Activated CD4-positive, alpha-beta T cell treated with anti-CD3 and anti-CD28 coated beads, Interleukin-2, amount 50 U/mL, for 48 hours (primary cell): Measurements from ENCODE around the gene RAPGEF2.

Source experiments
- DNase-seq, 2 experiments: peaks; one replicate each; pipeline ENCODE4 v3.0.0-alpha.2; 2020

The RAPGEF2 gene

DNA sequence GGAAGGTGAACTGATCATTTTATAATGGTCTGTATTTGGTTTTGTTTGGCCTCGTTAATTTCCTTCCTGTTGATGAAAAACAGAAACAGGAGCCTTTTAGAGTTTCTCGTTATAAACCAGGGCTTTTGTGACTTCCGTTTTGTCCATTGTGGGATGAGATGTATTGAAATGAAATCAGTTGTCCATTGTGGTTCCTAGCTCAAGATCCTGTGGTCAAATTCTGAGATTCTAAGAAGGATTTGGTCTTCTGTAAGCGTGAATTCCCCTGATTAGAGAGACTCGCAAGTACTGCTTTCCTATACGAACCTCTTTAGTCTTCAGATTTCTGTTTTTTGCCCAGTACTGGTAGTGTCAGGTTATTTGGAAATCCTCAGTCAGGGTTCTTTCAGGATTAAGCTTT, 101.7 kb downstream of the RAPGEF2 start:
- DNase-seq, result no peak

DNA sequence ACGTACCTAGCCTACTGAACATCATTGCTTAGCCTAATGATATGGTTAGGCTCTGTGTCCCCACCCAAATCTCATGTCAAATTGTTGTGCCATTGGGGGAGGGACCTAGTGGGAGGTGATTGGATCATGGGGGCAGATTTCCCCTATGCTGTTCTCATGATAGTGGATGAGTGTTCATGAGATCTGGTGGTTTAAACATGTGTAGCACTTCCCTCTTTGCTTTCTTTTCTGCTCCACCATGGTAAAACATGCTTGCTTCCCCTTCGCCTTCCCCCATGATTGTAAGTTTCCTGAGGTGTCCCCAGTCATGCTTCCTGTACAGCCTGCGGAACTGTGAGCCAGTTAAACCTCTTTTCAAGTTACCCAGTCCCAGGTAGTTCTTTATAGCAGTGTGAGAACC, 102.6 kb downstream of the RAPGEF2 start:
- DNase-seq, result no peak

DNA sequence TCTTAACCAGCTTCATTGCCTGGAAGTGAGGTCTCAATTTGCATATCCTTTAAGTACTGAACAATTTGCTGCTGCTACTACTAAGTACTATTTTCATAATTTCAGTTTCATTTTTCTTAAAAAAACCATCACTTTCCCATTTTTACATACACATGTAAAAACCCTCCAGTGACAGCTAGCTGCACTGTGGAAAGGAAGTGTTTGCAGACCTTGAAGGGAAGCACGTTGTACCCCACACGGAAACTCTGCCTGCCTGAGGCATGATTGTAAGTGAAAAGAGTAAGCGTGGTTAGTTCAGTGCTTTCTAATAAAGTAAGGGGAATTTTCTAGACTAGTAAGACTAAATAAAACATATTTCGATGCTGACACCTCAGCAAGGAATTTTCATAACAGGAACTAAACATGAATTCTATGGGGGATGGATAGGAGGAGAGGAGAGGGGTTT, 103.6 kb downstream of the RAPGEF2 start:
- DNase-seq, result peak; percentile 59 to 70

DNA sequence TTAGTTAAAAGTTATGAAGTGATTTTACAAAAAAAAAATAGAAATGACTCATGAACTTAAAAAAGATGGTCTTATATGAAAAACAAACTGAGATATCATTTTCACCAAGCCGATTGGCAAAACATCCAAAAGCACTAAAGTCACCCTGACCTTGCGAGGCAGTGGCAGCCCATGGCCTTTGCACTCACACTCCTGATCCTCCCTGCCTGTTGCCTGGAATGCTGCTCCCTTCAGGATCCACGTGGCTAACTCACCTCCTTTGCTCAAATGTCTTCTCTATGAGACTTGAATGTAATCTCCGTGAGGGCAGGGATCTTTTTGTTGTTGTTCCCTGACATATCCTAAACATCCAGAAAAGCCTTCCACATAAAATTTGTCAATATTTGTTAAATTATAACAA, 106.4 kb downstream of the RAPGEF2 start:
- DNase-seq, result no peak

DNA sequence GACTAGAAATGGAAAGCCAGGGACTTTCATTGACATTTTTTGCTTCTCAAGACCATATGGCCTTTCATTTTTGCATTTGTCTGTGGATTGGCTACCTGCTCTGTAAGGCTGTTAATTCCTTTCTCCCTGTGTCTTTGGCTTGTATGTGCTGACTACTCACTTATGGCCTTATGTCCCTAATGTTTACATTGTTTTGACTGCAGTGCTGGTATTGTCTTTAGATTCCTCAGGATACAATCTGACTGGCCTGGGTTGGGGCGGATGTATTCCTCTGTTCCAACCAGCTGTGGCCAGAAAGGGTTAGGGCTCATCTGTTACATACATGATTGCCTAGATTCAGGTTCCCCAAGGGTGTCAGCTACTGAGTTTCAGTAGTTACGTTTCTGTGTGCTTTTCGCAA, 108.1 kb downstream of the RAPGEF2 start:
- no peak for DNase-seq

DNA sequence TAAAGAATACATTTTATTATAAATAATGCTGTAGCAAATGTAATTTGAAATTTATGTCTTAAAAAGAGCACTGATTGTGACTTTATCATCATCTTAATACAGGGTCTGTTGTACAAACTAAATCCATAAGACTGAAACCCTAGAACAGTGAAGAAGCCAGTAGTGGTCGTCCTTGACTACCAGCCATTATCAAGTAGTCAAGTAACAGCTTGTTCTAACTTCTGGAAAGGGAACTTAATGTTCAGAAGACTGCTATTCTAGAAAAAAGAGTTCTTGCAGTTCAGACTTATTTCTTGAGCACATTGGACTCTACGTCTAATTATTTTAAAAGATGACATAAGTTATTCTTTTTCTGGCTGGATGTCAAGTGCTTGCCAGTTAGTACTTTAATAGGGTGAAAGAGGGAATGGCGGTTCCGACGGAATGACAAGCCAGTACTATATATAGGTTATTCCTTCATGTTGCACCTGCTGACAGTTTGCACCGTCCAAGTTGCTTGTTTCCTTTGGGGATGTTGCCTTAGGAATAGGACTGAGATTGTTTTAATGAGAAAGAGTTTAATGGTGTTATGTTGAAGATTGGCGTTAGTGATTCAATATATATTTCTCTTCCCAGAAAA, 109.9 kb downstream of the RAPGEF2 start:
- no peak for DNase-seq

DNA sequence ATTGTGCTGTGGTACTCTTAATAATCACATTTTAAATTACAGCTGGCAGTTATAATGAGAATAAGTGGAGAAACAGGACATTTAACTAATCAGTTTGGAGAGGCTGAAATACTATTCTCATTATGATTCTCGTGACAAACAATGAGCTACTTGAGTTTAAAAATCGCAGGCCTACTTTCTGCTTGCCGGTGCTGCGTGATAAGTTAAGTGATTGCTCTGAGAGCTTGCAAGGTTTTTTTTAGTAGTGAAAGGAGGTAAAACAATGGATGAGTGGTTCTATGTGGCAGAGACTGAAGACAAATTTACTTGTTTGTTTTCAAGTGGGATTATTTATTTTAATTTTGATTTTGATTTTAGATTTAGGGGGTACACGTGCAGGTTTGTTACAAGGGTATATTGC, 114.0 kb downstream of the RAPGEF2 start:
- no peak for DNase-seq

DNA sequence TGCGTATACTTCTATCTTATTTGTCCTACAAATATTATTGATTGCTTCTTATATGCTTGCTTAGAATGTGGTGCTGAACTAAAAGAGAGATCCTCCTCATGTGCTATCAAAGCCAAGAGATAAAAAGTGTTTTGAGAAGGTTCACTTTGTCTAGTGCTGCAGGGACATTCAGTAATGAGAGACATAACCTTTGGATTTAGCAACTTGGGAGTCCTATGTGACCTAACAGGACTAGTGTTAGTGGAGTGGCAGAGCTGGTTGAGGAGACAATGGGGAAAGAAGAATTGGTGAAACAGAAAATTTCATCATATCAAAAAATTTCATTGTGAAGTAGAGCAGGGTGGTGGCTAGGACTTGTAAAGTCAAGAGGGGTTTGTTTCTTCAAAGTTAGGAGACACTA, 117.0 kb downstream of the RAPGEF2 start:
- no peak for DNase-seq

DNA sequence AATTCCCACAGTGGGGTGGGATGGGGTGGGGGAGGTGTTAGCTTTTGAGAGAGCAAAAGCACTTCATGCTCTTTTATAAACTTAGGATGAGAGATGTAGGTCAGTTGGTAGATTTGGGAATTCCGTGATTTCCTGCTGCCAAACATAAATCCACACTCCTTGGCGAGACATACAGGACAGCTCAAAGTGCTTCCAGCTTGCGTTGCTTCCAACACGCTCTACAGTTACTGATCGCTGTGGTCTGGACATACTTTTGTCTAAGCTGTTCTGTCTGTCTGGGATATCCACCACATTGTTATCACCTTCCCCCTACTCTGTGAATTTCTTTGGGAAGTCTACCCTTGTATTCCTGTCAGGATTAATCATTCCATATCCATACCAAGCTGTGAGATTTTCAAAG, 117.5 kb downstream of the RAPGEF2 start:
- DNase-seq, result no peak

DNA sequence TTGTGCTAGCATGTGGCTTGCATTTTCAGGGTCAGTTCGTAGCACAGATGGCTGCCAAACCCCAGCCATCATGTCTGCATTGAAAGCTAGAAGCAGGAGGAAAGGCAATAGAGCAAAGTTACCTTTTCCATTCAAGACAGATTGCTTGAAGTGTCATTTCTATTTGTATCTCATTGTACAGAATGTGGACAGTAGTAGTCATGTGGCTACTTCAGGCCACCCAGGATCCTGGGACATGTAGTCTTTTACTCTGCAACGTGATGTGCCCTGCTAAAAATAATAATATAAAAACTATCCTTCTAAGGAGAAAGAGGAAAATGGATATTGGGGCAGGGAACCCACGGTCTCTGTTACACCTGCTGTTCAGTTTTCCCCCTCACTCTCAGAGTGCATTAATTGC, 118.4 kb downstream of the RAPGEF2 start:
- DNase-seq, result no peak

DNA sequence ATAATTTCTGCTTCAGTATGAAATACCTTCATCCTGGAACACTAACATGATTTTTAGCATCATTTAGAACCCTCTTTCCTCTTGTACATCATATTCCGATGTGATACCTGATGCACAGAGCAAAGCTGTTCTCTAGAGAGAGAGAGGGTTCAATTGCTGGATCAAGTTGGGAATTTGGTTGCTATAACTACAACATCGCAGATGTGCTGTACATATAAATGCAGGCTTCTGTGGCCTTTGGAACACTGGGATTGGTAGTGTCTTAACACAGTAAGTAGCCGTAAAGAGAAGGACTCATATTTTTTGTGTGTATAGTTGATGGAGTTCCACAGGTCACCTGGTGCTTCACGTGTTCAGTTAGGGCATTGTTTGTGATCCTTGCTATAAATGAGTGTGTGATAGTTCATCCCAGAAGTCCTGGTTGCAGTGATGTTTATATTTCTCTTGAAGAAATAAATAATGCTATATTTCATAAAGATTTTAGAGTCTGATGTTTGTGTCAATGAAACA, 119.2 kb downstream of the RAPGEF2 start:
- DNase-seq, result no peak

DNA sequence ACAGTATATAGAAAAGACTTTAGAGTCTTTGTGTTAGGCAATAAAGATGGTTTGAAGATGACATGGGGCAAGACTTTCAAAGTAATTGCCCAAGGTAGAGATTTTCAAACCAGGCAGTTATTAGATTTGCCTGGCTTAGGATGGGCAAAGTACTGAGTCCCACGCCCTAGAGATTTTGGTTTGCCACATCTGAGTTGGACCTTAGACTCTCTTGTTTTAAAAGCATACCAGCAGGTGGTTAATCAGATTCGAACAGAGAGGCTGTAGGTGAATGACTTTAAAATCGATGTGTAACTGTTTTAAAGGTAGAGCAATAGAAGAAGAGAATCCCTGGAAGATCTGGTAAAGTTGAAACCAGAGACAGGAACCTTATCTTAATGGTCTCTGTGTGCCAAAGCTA, 121.5 kb downstream of the RAPGEF2 start:
- no peak for DNase-seq

DNA sequence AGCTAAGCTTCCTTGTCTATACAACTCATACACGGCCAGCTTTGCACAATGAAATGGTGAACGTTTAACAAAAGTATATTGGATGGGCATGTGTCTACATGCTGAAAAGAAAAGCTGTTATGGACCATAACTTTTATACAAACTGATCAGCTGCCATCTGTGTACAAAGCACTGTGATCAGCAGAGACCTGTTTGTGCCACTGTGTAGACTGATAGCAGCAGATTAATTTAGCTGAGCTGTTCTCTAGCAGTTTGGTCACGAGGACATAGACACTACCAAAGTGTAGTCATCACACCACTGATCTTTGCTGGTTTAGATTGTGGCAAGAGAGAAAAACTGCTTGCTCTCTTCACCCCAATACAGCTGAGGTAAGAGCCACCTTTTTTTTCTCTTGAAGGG, 124.5 kb downstream of the RAPGEF2 start:
- no peak for DNase-seq

DNA sequence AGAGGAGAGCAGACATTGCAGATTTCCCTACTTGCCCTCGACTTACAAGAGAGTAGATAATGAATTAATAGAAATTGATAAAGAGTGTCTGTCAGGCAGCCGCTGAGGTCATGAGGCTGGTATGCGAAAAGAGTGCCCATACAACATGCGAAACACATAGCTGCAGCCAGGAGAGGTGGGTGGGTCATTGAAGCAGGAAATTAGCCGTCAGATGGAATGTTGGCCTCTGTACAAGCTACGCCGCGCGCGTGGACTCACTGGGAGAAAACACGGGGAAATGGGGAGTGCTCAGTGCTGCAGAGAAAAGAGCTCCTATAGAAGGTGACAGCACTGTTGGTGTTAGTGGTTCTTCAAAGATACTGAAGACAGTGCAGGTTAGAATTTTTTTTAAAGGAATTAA, 125.1 kb downstream of the RAPGEF2 start:
- DNase-seq, result no peak

DNA sequence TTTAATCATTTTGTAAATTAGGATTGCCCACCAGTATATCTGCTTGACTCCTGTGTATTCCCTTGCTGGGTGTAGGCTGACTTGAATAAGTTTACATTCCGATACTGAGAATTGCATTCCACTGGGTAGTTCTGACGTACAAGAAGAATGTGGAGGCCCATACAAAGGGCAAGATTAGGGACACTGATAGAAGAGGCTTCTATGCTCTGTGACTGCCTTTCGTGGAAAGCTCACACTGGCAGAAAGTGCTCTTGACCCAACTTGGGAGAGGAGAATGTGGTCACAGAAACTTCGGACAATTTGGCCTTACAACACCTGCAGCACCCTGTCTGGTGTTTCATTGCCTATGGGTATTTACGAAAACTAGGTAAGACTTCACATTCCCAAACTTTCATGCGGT, 126.3 kb downstream of the RAPGEF2 start:
- DNase-seq, result no peak

DNA sequence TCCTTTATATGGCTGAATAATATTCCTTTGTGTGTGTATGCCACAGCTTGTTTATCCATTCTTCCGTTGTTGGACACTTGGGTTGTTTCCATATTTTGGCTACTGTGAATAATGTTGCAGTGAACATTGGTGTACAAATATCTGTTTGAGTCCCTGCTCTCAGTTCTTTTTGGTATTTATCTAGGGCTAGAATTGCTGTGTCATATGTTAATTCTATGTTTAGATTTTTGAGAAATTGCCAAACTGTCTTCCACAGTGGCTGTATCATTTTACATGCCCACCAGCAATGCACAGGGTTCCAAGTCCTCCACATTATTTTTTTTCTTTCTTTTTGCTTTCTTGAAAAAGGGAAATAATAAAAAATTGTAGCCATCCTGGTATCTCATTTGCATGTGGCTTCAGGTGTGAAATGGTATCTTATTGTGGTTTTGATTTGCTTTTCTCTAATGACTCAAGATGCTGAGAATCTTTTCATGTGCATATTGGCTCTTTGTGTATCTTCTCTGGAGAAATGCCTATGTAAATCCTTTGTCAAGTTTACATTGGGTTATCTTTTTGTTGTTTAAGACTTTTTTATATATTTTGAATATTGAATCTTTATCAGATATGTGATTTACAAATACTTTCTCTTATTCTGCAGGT, 129.7 kb downstream of the RAPGEF2 start:
- DNase-seq, result no peak

DNA sequence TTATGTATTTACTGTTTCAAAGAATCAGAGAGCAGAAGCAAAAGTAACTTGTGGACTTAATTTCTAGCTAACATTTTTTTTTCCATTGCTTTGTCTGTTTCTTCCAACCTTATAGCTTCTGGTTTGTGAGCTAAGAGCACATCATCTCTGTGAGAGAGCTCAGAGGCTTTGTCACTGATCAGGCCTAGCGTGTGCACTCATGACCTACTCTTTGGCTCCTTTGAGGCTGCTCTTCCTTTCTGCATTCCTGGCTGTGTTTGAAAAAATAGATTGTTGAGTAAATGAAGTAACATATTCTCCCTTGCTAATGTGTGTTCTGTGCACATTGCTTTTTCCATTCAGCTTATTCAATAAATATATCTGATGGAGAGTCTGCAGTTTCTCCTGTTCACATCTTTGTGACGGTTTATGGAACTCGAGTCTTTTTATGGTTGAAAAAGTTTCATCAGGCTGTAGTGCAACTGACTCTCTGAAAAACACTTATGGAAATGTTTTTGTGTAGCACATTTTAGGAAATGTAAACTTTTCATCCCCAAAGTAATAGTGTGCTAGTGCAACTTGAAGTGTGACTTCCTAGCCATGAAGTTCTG, 133.0 kb downstream of the RAPGEF2 start:
- no peak for DNase-seq

DNA sequence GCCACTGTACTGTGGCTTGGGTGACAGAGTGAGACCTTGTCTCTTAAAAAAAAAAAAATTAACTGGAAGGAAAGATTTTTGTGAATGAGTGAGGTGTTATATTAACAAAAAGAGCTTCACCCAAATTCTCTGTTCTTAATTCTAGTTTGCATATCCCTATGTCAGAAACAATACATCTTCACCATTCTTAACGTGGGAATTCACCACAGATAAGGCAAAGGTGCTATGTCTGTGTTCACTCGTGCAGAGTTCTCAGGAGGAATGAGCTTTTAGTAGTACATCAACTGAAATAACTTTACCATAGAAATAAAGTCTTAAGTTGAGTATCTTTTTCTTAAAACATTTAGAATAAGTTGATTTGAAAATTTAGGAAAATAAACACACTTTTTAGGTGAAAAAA, 135.1 kb downstream of the RAPGEF2 start:
- DNase-seq, result no peak

DNA sequence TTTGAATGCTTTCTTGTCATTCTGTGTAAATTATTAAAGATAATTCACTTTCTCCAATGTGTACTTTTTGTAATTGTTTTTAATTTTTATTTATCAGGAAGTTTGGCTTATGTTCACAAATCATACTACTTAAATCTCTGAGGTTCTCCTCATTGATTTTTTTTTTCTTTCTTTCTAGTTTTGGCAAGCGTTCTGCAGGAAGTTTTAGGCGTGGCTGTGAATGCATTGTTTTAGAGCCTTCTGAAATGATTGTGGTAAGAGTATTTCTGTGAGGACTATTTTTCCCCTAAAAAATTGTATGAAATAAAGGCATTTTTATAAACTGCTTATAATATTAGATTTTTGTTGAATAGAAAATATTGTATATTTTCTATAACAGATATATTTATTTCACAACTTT, 135.8 kb downstream of the RAPGEF2 start:
- DNase-seq, result no peak

DNA sequence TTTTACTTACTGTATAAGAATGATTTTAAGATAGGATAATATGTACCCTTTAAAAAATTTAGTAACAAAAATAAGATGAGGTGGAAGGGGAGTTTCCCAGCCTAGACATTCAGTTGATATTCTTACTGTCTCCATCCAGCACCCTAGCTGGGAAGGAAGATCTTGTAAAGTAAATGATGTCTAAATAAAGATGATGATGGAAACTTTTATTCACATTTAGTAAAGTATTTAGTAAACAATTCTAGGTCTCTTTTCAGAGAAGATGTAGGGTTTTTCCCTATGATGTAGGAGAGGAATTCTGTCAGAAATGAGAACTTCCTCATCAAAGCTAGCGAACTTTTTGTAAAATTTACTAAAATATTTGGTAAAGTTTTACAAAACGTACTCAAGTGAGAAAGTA, 136.8 kb downstream of the RAPGEF2 start:
- DNase-seq, result no peak

DNA sequence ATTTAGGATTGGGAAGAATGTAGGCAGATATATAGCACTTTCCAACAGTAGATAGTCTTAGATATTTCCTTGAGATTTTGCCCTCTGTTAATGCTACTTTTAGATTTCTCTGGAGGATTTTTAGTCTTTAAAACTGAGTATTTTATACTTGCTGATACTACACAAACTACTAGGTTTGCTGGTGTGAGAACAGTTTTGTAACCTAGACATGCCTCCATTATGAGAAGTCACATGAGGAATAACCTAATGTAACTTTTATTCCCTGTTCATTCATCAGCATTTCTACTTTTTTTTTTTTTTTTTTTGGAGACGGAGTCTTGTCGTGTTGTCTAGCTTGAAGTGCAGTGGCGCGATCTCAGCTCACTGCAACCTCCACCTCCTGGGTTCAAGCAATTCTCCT, 137.2 kb downstream of the RAPGEF2 start:
- DNase-seq, result no peak

DNA sequence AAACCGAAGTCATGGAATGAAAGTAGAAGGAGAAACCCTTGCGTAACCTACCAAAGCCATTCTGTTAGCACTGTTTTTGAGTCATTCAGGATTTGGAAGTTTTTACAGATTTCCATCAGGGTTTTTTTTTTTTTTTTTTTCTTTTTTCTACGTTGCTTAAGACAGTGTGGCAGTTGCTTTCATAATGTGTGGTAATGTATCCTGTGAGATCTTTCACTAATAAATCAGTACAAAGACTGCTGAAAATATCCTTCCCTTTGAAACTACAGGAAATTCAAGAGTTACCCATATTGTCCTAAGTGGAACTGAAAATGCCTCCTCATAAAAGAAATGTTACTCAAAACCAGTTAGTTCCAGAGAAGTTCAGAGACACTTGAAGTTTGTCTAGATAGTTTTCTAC, 137.8 kb downstream of the RAPGEF2 start:
- DNase-seq, result no peak

DNA sequence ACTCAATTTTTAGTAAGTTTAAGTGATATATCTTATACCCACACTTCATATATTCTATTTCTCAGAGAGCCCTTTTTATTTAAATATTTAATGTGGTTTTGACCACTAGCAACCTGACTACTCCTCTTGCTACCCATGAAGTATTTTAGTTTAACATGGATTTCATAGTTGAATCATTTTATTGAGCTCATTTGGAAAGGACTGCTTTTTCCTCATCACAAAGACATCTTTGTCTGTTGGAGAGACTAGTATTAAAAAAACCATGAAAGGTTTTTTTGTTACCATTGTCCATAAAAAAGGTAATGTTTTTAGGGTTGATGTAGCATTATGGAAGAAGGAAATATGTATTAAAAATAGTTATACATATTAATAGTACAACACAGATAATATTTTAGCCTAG, 139.5 kb downstream of the RAPGEF2 start:
- no peak for DNase-seq

DNA sequence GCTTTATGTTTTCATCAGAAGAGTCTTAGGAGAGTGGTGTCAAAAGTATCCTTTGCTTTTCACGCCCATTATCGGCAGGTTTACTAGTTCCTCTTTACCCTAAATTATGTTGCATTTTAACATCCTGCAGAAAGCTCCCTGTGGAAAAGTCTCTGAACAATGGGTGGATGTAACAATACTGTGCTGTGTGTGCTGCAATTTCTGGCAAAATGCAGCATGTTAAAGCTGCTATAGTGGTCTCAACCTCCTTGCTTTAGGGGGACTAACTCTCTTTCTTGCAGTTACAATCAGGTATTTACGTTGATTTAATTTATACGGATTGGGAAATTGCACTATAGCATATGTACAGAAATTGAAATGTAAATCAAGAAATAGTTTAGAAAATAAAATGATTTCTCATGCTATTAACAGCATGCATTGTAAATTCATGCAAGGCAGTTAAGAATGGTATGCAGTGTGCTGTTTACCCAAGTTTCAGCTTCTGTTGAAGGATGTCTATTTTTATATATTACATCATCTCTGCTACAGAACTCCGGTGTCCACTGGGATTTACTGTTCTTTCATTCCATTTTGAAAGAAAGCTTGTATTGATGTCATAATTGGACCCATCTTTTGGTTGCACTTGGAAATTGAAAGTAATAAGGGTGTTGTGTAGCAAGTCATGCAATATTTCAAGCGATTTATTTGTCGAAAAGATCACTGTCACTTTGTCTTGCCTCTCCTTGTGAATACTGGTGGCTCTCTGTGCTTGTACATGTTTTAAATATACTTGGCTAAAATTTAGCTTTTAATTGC, 145.7 kb downstream of the RAPGEF2 start:
- no peak for DNase-seq
